Measurements from ENCODE around the gene DICER1. TPM values are rescaled to one million over a fixed set of nuclear protein-coding genes. Genes with fewer than 3 reads are reported as not detected.

Gene DICER1
- total RNA-seq, 2 experiments from 2014 or later = 39.9 to 40.9 TPM

DNA sequence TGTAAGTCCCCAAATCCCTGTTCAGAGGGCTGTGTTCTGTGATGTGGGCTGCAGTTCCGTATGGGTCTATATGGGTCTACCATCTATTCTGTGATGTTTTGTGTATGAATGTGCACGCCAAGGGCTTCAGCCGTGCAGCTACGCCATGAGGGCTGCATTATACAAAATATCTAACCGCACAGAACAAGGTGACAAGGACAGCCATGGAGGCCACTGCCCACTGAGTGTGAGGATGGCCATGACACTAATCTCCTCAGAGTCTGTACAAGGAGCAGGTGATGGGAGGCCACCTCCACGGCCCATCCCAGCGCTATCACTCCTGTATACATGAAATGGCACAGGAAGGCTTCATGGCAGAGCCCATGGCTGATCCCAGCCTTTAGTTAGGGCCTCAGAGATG is 102.0 kb downstream of the DICER1 start:
- ChIA-PET CTCF (no interaction called here), POLR2A (no interaction called here)
- intact Hi-C loops (cut with micrococcal nuclease) = no loop called here
- H3K27me3 Mint-ChIP-seq = no peaks in the 10 kb centered on the region
- H3K9me3 Mint-ChIP-seq = no peaks in the 10 kb centered on the region
- DNase-seq = no peak
- no peak overlapping the region for H3K27ac Mint-ChIP-seq
- no peaks in the 10 kb centered on the region for H3K36me3 Mint-ChIP-seq
- peaks cover 5% of the 10 kb centered on the region for H3K4me1 Mint-ChIP-seq (ENCODE audit: low read depth)
- no peak overlapping the region for H3K4me3 Mint-ChIP-seq

DNA sequence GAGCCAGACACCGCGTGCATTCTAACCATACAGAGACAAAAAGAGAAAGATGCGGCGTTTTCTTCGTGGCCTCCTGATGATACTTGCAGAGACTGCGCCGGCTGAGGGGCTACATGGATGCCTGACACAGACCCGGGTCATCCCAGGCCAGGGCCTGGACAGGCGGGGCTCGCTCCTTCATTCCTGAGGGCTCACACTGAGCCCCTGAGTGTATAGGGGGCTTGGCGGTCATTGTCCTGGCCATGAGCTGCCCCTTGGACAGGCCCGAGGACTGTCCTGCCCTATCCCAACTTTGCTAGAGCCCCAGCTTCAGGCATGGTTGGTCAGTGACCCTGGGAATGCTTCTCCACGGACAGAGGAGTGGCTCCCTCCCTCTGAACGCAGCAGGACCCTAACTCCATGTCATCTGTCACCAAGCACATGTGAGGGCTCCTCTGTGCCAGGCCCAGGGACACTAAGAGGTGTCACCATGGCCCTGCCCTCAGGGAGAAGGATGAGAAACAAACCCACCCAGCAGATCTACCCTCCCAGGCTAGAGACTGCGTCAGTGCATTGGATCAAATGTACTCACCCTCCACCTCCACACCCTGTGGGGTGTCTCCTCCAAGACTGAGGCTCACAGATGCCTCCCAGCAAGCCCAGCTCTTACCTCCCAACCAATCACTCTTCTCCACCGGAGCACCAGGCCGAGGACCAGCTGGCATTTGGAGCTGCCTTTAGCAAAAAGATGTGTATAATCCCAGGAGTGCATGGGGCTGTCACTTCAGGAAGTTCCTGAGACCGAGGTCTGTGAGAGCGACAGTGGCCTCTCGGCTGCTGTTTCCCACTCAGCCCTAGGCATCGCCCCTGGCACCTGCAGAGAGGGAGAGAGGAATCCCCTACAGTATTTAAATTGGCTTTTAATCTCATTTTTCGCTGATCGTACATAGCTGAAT is 102.7 kb downstream of the DICER1 start:
- Mint-ChIP-seq H3K36me3 (no peaks in the 10 kb centered on the region), H3K4me1 (ENCODE audit: low read depth) (peaks cover 5% of the 10 kb centered on the region), H3K27ac (no peak overlapping the region), H3K4me3 (no peak overlapping the region), H3K9me3 (no peaks in the 10 kb centered on the region), H3K27me3 (no peaks in the 10 kb centered on the region)
- POLR2A ChIA-PET = no interaction called here
- intact Hi-C loops (cut with micrococcal nuclease) = no loop called here
- DNase-seq = no peak
- CTCF ChIA-PET = no interaction called here

DNA sequence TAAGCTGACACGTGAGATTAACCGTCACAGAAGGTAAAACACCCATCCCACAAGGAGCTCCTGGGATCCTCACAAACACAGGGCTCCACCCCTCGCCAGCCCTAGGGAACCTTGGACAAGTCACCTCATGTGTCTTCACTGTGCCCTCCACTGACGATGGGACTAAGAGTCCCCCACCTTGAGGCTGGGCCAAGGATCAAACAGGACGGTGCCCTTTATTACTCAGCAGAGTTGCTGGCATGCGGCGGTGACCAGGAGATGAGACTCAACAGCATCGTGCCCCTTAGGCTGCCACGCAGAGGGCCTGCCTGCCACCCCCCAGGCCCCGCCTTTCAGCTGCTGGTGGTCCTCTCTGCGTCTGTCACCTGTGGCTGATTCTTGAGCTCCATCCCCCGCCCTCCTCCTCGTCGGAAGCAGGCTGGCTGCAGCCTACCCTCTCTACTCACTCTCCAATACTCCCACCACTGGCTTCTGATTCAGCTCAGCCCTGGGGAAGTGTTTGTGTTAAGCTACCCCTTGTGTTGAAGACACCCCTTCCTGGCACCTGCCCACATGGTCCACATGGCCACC is 105.2 kb downstream of the DICER1 start:
- ChIA-PET POLR2A (no interaction called here), CTCF (no interaction called here)
- no peak for DNase-seq
- H3K27me3 Mint-ChIP-seq = peaks cover 4% of the 10 kb centered on the region
- no peak overlapping the region for H3K4me3 Mint-ChIP-seq
- no peak overlapping the region for H3K27ac Mint-ChIP-seq
- H3K4me1 Mint-ChIP-seq (ENCODE audit: low read depth) = no peaks in the 10 kb centered on the region
- intact Hi-C loops (cut with micrococcal nuclease) = no loop called here
- no peaks in the 10 kb centered on the region for H3K9me3 Mint-ChIP-seq
- no peaks in the 10 kb centered on the region for H3K36me3 Mint-ChIP-seq

DNA sequence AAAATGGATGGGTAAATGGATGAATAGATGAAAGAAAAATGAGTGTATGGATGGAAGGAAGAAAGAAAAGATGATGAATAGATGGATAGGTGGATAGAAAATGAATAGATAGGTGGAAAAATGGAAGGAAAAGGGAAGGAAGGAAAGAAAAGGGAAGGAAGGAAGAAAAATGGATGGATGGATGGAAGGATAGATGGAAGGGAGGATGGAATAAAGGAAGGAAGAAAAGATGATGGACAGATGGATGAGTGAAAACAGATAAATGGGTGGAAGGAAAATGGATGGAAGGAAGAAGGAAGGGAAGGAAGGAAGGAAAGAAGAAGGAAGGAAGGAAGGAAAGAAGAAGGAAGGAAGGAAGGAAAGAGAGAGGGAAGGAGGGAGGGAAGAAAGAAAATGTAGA is 107.4 kb downstream of the DICER1 start:
- Mint-ChIP-seq H3K9me3 (no peaks in the 10 kb centered on the region), H3K27ac (no peak overlapping the region), H3K4me1 (ENCODE audit: low read depth) (no peaks in the 10 kb centered on the region), H3K4me3 (no peak overlapping the region), H3K36me3 (no peaks in the 10 kb centered on the region), H3K27me3 (peaks cover 4% of the 10 kb centered on the region)
- no peak for DNase-seq
- ChIA-PET POLR2A (no interaction called here), CTCF (no interaction called here)
- intact Hi-C loops (cut with micrococcal nuclease) = no loop called here

DNA sequence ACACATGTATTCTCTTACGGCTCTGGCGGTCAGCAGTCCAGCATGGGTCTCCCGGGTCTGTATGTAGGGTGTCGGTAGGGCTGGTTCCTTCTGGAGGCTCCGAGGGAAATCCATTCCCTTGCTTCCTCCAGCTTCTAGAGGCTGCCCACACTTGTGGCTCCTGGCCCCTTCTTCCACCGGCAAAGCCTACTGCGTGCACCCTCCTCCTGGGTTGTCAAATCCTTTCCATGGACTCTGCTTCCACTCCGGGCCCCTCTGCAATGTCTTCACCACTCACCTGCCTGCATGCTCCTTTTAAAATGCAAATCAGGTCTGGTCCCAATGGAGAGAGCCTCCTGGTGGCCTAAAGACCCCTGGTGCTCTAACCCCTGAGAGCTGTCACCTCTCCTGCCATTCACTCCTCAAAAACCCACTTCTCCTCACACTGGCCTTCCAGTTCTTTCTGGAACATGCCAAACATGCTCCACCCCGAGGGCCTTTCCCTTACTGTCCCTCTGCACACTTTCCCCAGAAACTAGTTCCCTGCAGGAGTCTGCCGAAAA is 108.5 kb downstream of the DICER1 start:
- H3K27ac Mint-ChIP-seq = no peak overlapping the region
- DNase-seq = no peak
- peaks cover 4% of the 10 kb centered on the region for H3K27me3 Mint-ChIP-seq
- POLR2A ChIA-PET = no interaction called here
- no peaks in the 10 kb centered on the region for H3K4me1 Mint-ChIP-seq (ENCODE audit: low read depth)
- H3K9me3 Mint-ChIP-seq = no peaks in the 10 kb centered on the region
- intact Hi-C loops (cut with micrococcal nuclease) = no loop called here
- CTCF ChIA-PET = no interaction called here
- no peaks in the 10 kb centered on the region for H3K36me3 Mint-ChIP-seq
- no peak overlapping the region for H3K4me3 Mint-ChIP-seq

DNA sequence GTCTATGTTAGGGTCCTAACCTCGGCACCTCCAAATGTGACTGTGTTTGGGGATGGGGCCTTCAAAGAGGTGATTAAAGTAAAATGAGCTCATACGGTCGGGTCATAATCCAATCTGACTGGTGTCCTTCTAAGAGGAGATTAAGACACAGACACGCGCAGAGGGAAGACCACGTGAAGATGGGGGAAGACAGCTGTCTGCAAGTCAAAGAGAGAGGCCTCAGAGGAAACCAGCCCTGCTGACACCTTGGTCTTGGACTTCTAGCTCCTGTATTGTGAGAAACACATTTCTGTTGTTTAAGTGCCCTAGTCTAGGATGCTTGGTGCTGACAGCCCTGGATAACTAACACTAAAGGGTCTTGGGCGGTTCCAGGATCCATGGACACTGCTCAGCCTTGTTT is 109.6 kb downstream of the DICER1 start:
- intact Hi-C loops (cut with micrococcal nuclease) = no loop called here
- H3K4me3 Mint-ChIP-seq = no peak overlapping the region
- no peaks in the 10 kb centered on the region for H3K9me3 Mint-ChIP-seq
- ChIA-PET POLR2A (no interaction called here), CTCF (no interaction called here)
- peaks cover 4% of the 10 kb centered on the region for H3K27me3 Mint-ChIP-seq
- no peak for DNase-seq
- H3K27ac Mint-ChIP-seq = no peak overlapping the region
- H3K4me1 Mint-ChIP-seq (ENCODE audit: low read depth) = no peaks in the 10 kb centered on the region
- H3K36me3 Mint-ChIP-seq = no peaks in the 10 kb centered on the region

DNA sequence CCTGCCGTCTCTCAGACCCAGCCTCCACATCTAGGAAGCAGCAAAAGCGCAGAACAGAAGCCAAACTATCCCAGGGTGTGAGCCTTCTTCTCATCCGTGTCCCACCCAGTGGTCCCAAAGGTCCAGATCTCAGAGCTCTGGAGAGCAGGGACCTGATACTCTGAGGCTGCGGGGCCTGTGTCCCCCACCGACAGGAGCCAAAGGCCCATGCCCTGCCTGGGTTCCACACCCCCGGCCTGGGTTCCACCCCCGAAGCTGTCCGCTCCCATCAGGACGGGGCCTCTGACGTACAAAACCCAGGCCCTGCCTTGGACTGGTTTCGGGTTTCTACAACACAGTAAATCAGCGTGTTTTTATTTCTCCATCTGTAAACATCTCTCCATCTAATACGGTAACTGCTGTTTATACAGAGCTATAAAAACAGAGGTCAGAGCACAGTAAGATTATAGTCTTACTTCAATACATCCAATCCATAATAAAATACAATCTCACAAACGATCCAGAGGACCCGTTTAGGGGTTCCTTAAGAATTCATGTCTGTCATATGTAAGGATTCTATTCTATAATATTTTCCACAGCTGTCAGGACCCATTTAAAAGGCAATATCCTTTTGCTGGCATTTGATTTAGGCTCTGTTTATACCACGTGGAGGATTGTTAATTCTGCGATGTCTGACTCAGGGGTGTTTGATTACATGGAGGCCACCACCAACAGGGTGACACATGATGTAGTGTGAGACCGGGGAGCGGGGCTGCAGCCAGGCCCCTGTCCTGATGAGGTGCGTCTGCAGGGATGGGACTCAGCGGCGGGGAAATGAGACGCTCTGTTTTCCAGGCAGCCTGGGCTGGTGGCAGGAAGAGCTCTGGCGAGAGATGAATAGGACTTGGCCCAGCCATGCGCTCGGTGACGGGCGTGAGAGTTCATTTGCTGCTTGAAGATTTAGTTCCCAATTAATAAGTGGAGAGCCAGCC is 110.3 kb downstream of the DICER1 start:
- DNase-seq = no peak
- intact Hi-C loops (cut with micrococcal nuclease) = no loop called here
- H3K36me3 Mint-ChIP-seq = no peaks in the 10 kb centered on the region
- no peaks in the 10 kb centered on the region for H3K4me1 Mint-ChIP-seq (ENCODE audit: low read depth)
- H3K4me3 Mint-ChIP-seq = no peak overlapping the region
- no peaks in the 10 kb centered on the region for H3K9me3 Mint-ChIP-seq
- peaks cover 5% of the 10 kb centered on the region for H3K27me3 Mint-ChIP-seq
- no peak overlapping the region for H3K27ac Mint-ChIP-seq
- ChIA-PET POLR2A (no interaction called here), CTCF (no interaction called here)

DNA sequence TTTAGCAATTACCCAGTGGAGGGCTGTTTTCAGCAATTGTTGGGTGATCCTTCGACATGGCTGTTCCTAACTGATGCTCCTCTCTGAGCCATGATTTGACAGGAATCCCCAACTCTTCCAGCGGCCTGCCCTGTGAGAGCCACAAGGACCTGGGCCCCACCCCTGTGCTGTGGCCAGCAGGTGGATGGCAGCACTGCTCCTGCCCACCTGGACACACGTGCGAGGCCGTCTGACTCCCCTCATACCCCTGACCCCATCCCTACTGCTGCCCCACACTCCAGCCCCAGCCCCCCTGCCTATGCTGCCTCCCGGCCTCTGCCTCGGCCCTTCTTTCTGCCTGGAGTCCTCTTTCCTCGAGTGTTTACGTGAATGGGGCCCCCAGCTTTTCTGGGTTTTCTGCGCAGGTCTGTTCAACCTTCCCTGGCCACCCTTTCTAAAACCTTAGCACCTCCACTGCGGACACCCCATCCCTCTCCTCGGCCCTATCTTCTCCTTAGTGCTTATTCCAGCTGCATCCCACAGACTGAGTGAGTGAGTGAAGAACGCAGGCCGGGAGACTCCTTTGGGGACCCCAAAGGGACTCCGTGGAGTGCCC is 111.4 kb downstream of the DICER1 start:
- Mint-ChIP-seq H3K36me3 (no peaks in the 10 kb centered on the region), H3K4me3 (no peak overlapping the region), H3K27me3 (peaks cover 5% of the 10 kb centered on the region), H3K4me1 (ENCODE audit: low read depth) (no peaks in the 10 kb centered on the region), H3K27ac (no peak overlapping the region), H3K9me3 (no peaks in the 10 kb centered on the region)
- DNase-seq = no peak
- ChIA-PET POLR2A (no interaction called here), CTCF (no interaction called here)
- intact Hi-C loops (cut with micrococcal nuclease) = no loop called here

DNA sequence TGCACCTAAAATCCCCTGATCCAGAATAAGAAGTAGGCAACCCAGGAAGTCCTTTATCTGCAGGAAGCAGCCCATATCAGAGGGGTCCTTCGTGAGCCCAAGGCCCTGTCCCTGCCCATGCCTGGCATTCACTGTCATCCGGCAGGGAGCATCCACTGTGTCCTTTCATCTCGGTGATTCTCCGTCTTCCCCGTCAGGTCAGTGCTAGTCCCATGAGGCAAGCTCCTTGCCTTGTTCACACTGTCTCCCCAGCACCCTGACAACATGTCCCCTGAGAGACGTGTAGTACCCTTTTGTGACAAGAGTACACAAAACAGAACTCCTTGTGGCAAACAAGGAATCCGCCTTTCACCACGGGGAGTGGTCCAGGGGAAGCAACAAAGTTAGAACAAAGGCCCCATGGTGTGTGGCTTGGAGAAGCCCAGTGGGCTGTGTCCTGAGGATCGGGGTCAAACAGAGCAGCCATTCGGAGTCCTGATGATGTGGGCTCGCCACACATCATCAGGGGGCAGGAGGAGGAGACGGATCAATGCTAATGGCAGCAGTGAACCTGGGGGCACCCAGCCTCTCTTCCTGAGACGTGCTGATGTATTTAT is 112.1 kb downstream of the DICER1 start:
- H3K9me3 Mint-ChIP-seq = no peaks in the 10 kb centered on the region
- DNase-seq = no peak
- H3K27ac Mint-ChIP-seq = no peak overlapping the region
- H3K4me1 Mint-ChIP-seq (ENCODE audit: low read depth) = no peaks in the 10 kb centered on the region
- no peak overlapping the region for H3K4me3 Mint-ChIP-seq
- H3K36me3 Mint-ChIP-seq = no peaks in the 10 kb centered on the region
- intact Hi-C loops (cut with micrococcal nuclease) = no loop called here
- ChIA-PET CTCF (no interaction called here), POLR2A (no interaction called here)
- peaks cover 5% of the 10 kb centered on the region for H3K27me3 Mint-ChIP-seq

DNA sequence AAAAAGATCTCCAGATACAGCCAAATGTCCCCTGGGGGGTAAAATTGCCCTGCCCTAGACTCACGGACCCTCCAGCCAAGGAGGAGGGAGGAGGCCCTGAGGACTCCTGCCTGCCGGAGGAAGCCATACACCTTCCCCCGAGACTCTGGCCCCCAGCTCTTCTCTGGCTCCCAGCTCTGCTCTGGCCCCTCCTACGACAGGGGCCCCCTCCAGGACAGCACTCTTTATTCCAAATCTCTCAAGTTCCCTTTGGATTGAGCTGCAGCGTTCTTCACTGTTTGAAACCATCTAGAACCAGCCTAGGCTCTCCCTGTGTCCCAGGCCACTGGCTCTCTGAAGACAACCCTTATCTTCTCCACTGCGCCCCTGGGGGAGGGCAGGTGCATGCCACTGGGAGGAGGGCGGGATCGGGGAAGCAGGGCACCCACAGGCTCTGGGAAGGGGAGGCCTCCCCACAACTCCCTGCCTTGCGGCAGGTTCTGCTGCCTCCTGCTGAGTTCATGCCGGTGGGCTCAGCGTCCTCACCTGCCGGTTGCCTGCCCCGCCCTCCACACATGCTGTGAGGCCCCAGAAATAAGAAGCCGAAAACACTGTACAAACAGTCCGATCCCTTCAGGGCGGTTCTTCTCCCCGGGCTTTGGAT is 112.7 kb downstream of the DICER1 start:
- CTCF ChIA-PET = no interaction called here
- Mint-ChIP-seq H3K36me3 (no peaks in the 10 kb centered on the region), H3K27me3 (peaks cover 9% of the 10 kb centered on the region), H3K9me3 (no peaks in the 10 kb centered on the region), H3K4me1 (ENCODE audit: low read depth) (no peaks in the 10 kb centered on the region), H3K27ac (no peak overlapping the region), H3K4me3 (no peak overlapping the region)
- DNase-seq = no peak
- intact Hi-C loops (cut with micrococcal nuclease) = no loop called here
- POLR2A ChIA-PET = no interaction called here

DNA sequence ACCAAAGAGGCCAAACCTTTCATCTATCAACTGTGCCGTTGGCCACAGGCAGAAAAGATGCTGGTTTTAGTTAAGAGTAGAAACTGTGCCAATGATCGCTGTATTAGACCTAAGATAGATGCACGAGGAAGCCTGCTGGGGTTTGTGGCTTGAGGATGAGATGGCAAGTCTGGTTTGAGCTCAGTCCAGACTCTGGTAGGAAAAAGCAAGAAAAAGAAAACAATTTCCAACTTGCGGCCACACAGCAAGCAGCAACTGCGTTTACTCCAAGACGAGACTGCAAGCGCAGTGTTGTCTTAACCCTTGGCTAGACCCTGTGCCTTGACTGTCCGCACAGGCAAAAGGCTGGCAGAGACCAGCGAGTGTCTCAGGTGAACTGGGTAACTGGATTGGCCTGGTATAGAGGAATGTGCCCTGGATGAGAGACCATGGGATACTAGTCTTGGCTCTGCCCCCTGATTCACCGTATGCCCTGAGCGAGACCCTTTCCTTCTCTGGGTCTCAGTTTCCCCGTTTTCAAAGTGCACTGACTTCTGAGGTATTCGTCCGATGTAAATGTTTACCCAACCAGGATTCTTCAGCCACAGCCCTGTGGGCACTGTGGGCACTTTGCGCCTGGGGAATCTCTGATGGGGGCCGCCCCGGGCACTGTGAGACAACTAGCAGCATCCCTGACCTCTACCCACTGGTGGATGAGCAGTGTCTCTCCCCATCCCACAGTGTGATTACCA is 113.4 kb downstream of the DICER1 start:
- ChIA-PET POLR2A (no interaction called here), CTCF (no interaction called here)
- no peaks in the 10 kb centered on the region for H3K36me3 Mint-ChIP-seq
- no peaks in the 10 kb centered on the region for H3K9me3 Mint-ChIP-seq
- no peak overlapping the region for H3K4me3 Mint-ChIP-seq
- intact Hi-C loops (cut with micrococcal nuclease) = no loop called here
- no peak for DNase-seq
- H3K4me1 Mint-ChIP-seq (ENCODE audit: low read depth) = no peaks in the 10 kb centered on the region
- H3K27me3 Mint-ChIP-seq = peaks cover 5% of the 10 kb centered on the region
- no peak overlapping the region for H3K27ac Mint-ChIP-seq

Data from activated CD4-positive, alpha-beta memory T cell treated with anti-CD3 and anti-CD28 coated beads for 36 hours (primary cell).